Stimulated activated naive CD8-positive, alpha-beta T cell treated with anti-CD3 and anti-CD28 coated beads, Interleukin-15, Interleukin-2, amounts not matched to agents 100 ng/mL and 50 ng/mL, for 24 hours (primary cell): ENCODE measurements around the gene CLIC4.
"Not testable (repeated sequence)": the region's sequence is repeated elsewhere in the genome, so short reads cannot be mapped to it uniquely, and the experiment has no call there.

Experiments
- H3K27ac Mint-ChIP-seq: one replicate; pipeline ENCODE4 v1.8.0; 2021; ENCODE audit warnings: mild to moderate bottlenecking, mixed read lengths
- H3K27me3 Mint-ChIP-seq: one replicate; pipeline ENCODE4 v1.8.0; 2021; ENCODE audit warnings: mixed read lengths
- H3K36me3 Mint-ChIP-seq: one replicate; pipeline ENCODE4 v1.8.0; 2021; ENCODE audit warnings: low read depth, mixed read lengths
- H3K4me1 Mint-ChIP-seq: one replicate; pipeline ENCODE4 v1.8.0; 2021; ENCODE audit warnings: low read depth, mixed read lengths
- H3K4me3 Mint-ChIP-seq: one replicate; pipeline ENCODE4 v1.8.0; 2021; ENCODE audit warnings: mild to moderate bottlenecking, mixed read lengths
- H3K9me3 Mint-ChIP-seq: one replicate; pipeline ENCODE4 v1.8.0; 2021; ENCODE audit warnings: mixed read lengths

CLIC4 gene

GRCh38 chr1:24793447-24794129 lies 48.3 kb downstream of the CLIC4 start:
- Mint-ChIP-seq H3K36me3 (peaks cover 11% of the 10 kb centered on the region), H3K4me3 (no peak overlapping the region), H3K9me3 (no peaks in the 10 kb centered on the region), H3K4me1 (no peaks in the 10 kb centered on the region), H3K27ac (no peak overlapping the region), H3K27me3 (no peaks in the 10 kb centered on the region)

GRCh38 chr1:24794130-24794502 lies 48.9 kb downstream of the CLIC4 start:
- H3K36me3 Mint-ChIP-seq: peaks cover 11% of the 10 kb centered on the region
- not testable (repeated sequence) for H3K4me3 Mint-ChIP-seq, H3K9me3 Mint-ChIP-seq, H3K27ac Mint-ChIP-seq, H3K27me3 Mint-ChIP-seq, H3K4me1 Mint-ChIP-seq

DNA sequence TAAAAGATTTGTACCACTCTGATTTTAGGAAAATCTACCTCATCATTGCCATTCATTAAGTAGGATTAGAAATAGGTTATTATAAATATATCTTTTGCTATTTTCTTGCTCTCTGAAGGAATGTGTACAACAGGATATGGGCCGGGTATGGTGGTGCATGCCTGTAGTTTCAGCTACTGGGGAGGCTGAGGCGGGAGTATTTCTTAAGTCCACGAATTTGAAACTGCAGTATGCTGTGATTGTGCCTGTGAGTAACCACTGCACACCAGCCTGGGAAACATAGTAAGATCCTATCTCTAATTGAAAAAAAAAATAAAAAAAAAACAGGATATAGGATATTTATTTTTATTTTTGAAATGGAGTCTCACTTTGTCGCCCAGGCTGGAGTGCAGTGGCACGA lies 50.0 kb downstream of the CLIC4 start:
- no peak overlapping the region for H3K27ac Mint-ChIP-seq
- no peaks in the 10 kb centered on the region for H3K4me1 Mint-ChIP-seq
- H3K4me3 Mint-ChIP-seq: no peak overlapping the region
- no peaks in the 10 kb centered on the region for H3K9me3 Mint-ChIP-seq
- no peaks in the 10 kb centered on the region for H3K27me3 Mint-ChIP-seq
- H3K36me3 Mint-ChIP-seq: peaks cover 11% of the 10 kb centered on the region

DNA sequence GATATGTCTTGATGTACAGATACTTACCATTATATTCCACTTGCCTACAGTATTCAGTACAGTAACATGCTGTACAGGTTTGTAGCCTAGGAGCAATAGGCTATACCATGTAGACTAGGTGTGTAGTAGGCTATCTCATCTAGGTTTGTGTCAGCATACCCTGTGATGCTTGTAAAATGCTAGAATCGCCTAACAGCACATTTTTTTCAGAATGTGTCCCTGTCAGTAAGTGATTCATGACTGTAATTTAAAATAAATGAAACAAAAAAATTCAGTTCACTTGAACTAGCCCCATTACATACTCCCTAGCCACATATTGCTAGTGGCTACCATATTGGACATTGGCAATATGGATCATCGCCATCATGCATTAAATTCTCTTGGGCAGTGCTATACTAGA lies 51.3 kb downstream of the CLIC4 start:
- no peaks in the 10 kb centered on the region for H3K9me3 Mint-ChIP-seq
- no peaks in the 10 kb centered on the region for H3K27me3 Mint-ChIP-seq
- peaks cover 11% of the 10 kb centered on the region for H3K36me3 Mint-ChIP-seq

GRCh38 chr1:24799242-24799641 lies 54.0 kb downstream of the CLIC4 start:
- not testable (repeated sequence) for H3K4me3 Mint-ChIP-seq, H3K27ac Mint-ChIP-seq, H3K9me3 Mint-ChIP-seq, H3K27me3 Mint-ChIP-seq, H3K4me1 Mint-ChIP-seq
- H3K36me3 Mint-ChIP-seq: peaks cover 11% of the 10 kb centered on the region

More for the DNA sequence above, 51.3 kb downstream of the CLIC4 start:
- peaks cover 4% of the 10 kb centered on the region for H3K4me1 Mint-ChIP-seq
- no peak overlapping the region for H3K27ac Mint-ChIP-seq
- H3K4me3 Mint-ChIP-seq: no peak overlapping the region

DNA sequence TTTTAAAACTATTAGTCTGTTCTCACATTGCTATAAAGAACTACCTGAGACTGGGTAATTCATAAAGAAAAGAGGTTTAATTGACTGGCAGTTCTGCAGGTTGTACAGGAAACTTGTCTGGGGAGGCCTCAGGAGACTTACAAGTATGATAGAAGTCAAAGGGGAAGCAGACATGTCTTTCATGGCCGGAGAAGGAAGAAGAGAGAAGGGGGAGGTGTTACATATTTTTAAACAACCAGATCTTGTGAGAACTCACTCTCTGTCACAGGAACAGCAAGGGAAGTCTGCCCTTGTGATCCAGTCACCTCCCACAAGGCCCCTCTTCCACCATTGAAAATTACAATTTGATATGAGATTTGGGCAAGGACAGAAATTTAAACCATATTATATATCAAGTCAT lies 55.9 kb downstream of the CLIC4 start:
- Mint-ChIP-seq H3K36me3 (peaks cover 11% of the 10 kb centered on the region), H3K9me3 (no peaks in the 10 kb centered on the region), H3K4me3 (no peak overlapping the region), H3K27ac (no peak overlapping the region), H3K27me3 (no peaks in the 10 kb centered on the region), H3K4me1 (peaks cover 4% of the 10 kb centered on the region)

DNA sequence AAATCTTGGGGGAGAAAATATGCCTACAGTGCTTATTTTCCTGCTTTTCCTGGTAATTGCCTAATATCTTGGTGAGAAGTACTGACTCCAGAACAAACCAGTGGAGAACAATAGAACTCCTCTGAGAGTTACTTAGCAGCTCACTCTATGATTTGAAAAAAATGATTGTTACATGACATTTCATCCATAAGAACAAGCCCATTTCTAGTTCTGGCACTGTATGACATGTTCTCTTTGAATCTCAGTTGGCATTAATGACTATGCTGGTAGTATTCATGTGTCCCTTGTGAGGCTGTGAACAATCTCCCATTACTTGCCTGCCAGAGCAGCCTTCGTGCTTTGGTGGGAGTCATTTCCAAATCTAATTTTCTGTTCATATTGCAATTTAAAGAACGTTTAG lies 58.0 kb downstream of the CLIC4 start:
- H3K4me3 Mint-ChIP-seq: no peak overlapping the region
- peaks cover 4% of the 10 kb centered on the region for H3K4me1 Mint-ChIP-seq
- H3K9me3 Mint-ChIP-seq: no peaks in the 10 kb centered on the region
- H3K27ac Mint-ChIP-seq: no peak overlapping the region
- peaks cover 3% of the 10 kb centered on the region for H3K36me3 Mint-ChIP-seq
- no peaks in the 10 kb centered on the region for H3K27me3 Mint-ChIP-seq

DNA sequence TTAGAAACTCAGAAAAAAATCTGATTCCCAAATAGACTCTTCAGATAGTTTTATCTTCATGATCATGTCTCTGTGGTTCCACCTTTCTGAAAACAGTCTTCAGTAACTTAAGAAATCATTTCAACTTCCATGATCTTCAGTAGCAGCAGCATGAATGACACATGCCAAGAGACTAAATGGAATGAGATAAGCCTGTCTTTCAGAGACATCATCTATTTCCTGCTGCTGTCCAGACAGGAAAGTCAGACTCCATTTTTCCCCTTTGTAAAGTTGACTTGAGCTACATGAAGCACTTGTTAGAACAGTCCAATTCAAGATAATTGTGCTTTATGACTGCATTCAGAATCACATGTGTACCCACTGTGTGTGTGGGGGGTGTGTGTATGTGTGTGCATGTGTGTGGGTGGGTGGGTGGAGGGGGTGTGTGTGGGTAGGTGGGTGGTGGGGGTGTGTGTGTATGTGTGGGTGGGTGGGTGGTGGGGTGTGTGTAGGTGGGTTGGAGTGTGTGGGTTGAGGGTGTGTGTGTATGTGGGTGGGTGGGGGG lies 58.8 kb downstream of the CLIC4 start:
- Mint-ChIP-seq H3K27me3 (no peaks in the 10 kb centered on the region), H3K4me3 (no peak overlapping the region), H3K9me3 (no peaks in the 10 kb centered on the region), H3K36me3 (no peaks in the 10 kb centered on the region), H3K27ac (no peak overlapping the region), H3K4me1 (peaks cover 4% of the 10 kb centered on the region)

DNA sequence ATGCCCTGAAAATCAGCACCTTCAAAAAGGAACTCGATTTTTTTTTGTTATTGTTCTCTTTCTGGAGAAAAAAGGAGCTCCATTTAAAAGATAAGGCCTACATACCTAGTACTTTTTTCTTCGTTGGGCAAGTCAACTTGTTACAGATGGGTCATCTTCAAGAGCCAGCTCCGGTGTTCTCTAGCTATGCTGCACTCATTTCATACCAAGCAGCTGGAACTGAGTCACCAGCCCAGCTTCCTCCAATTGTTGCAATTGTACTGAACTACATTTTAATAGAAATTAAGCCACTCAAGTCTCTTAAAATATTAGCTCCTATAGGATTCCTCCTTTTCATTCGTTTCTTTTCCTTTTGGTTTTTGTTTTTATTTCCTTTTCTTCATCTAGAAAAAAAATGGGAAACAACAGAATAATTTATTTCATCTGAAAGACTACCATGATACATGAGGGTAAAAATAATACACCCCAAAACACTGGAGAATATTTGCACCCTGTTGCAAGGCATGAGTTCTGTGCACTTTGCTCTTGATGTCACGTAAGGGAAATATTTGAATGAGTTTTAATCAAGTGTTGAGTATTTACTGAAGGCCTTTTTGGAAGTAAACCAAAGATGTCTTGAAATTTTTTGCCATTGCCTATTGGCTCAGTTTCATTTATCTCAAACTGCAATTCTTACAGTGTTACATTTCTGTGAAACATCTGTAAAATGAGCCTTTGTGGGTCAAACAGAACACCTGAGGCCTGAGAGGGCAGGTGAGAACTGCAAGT lies 60.5 kb downstream of the CLIC4 start:
- Mint-ChIP-seq H3K4me1 (peaks cover 4% of the 10 kb centered on the region), H3K9me3 (no peaks in the 10 kb centered on the region), H3K4me3 (no peak overlapping the region), H3K27me3 (no peaks in the 10 kb centered on the region), H3K36me3 (no peaks in the 10 kb centered on the region), H3K27ac (no peak overlapping the region)

- no peaks in the 10 kb centered on the region for H3K27me3 Mint-ChIP-seq
- H3K36me3 Mint-ChIP-seq: no peaks in the 10 kb centered on the region
- no peaks in the 10 kb centered on the region for H3K4me1 Mint-ChIP-seq
- no peak overlapping the region for H3K27ac Mint-ChIP-seq
- H3K4me3 Mint-ChIP-seq: no peak overlapping the region
- no peaks in the 10 kb centered on the region for H3K9me3 Mint-ChIP-seq
Measured at GRCh38 chr1:24806588-24806987, 61.3 kb downstream of the CLIC4 start.

DNA sequence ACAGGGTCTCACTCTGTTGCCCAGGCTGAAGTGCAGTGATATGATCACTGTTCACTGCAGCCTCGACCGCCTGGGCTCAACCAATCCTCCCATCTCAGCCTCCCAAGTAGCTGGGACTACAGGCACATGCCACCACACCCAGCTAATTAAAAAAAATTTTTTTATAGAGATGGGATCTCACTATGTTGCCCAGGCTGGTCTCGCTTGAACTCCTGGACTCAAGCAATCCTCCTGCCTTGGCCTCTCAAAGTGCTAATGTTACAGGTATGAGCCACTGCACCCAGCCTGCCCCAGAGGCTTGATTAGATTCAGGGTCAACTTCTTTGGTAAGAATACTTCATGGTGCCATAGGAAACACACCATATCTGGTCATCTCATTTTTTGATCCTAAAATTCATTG lies 66.2 kb downstream of the CLIC4 start:
- not testable (repeated sequence) for H3K36me3 Mint-ChIP-seq, H3K4me3 Mint-ChIP-seq, H3K27me3 Mint-ChIP-seq, H3K27ac Mint-ChIP-seq, H3K9me3 Mint-ChIP-seq, H3K4me1 Mint-ChIP-seq

- H3K36me3 Mint-ChIP-seq, H3K27me3 Mint-ChIP-seq, H3K27ac Mint-ChIP-seq, H3K4me1 Mint-ChIP-seq, H3K9me3 Mint-ChIP-seq, H3K4me3 Mint-ChIP-seq: not testable (repeated sequence)
Measured at GRCh38 chr1:24820221-24820620, 75.0 kb downstream of the CLIC4 start.

DNA sequence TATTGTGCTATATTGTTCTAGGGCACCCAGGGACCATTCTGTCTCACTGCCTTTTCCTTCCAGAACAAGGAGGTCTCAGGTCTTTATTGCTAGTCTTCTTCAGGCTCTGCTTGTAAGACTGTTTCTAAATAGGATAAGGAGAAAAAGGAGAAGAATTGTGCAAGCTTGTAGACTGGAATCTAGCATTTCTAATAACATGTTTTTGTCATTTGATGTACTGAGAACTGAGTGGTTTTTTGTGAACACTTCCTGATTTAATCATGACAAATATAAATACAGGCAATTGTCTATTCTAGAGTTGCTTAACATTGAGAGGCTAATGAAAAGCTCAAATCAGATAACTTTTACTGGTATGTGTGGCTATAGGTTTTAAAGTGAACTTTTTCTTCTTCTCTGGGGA lies 77.6 kb downstream of the CLIC4 start:
- no peaks in the 10 kb centered on the region for H3K9me3 Mint-ChIP-seq
- peaks cover 16% of the 10 kb centered on the region for H3K27me3 Mint-ChIP-seq
- H3K4me1 Mint-ChIP-seq: no peaks in the 10 kb centered on the region
- no peak overlapping the region for H3K4me3 Mint-ChIP-seq
- H3K27ac Mint-ChIP-seq: no peak overlapping the region
- no peaks in the 10 kb centered on the region for H3K36me3 Mint-ChIP-seq

DNA sequence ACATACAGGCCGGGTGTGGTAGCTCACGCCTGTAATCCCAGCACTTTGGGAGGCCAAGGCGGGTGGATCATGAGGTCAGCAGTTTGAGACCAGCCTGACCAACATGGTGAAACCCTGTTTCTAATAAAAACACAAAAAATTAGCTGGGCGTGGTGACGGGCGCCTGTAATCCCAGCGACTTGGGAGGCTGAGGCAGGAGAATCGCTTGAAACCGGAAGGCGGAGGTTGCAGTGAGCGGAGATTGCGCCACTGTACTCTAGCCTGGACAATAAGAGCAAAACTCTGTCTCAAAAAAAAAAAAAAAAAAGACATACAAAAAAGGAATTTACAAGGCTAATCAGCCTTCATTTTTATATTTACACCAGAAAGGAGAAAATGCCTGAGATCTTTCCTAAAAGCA lies 78.2 kb downstream of the CLIC4 start:
- not testable (repeated sequence) for H3K4me3 Mint-ChIP-seq, H3K27ac Mint-ChIP-seq, H3K36me3 Mint-ChIP-seq, H3K9me3 Mint-ChIP-seq, H3K4me1 Mint-ChIP-seq
- peaks cover 16% of the 10 kb centered on the region for H3K27me3 Mint-ChIP-seq

GRCh38 chr1:24825174-24825573 lies 79.9 kb downstream of the CLIC4 start:
- Mint-ChIP-seq H3K27me3 (peaks cover 16% of the 10 kb centered on the region), H3K9me3 (no peaks in the 10 kb centered on the region), H3K4me1 (peaks cover 4% of the 10 kb centered on the region), H3K27ac (no peak overlapping the region), H3K4me3 (no peak overlapping the region), H3K36me3 (no peaks in the 10 kb centered on the region)

GRCh38 chr1:24826510-24826909 lies 81.3 kb downstream of the CLIC4 start:
- Mint-ChIP-seq H3K4me1 (peaks cover 4% of the 10 kb centered on the region), H3K9me3 (no peaks in the 10 kb centered on the region), H3K27ac (no peak overlapping the region), H3K36me3 (no peaks in the 10 kb centered on the region), H3K27me3 (peaks cover 16% of the 10 kb centered on the region), H3K4me3 (no peak overlapping the region)
